Spleen (tissue), 11 donors: ENCODE data around the gene FAM110D. TPM values are rescaled to one million over a fixed set of nuclear protein-coding genes. Genes with fewer than 3 reads are reported as not detected.

Experiments used
- DNase-seq: peaks from one replicate; pipeline ENCODE4 v3.0.0-alpha.2; 2020
- H3K27ac ChIP-seq, 8 donors: fragments of 200-600 bp; sonication (generic) in 7 of 8; 1 replicate in 4 of 8; 2 replicates in 4 of 8; pipeline versions ENCODE4 v1.5.0 to v1.8.0; 2016 to 2021; ENCODE audit warnings: inconsistent platforms in 4 of 8, mild to moderate bottlenecking in 4 of 8, moderate library complexity in 1 of 8
- H3K27me3 ChIP-seq, 7 donors: fragments of 200-600 bp; sonication (generic) in 6 of 7; replicated peaks in 1 of 7; 1 replicate in 4 of 7; 2 replicates in 3 of 7; pipeline versions ENCODE4 v1.5.0 to v1.8.0; 2016 to 2021; ENCODE audit warnings: inconsistent platforms in 3 of 7, mild to moderate bottlenecking in 1 of 7
- H3K36me3 ChIP-seq, 6 donors: fragments of 200-600 bp; sonication (generic) in 5 of 6; 1 replicate in 4 of 6; 2 replicates in 2 of 6; pipeline versions ENCODE4 v1.5.0 to v1.8.0; 2016 to 2021; ENCODE audit warnings: inconsistent platforms in 2 of 6
- H3K4me1 ChIP-seq, 6 donors: fragments of 200-600 bp; sonication (generic) in 5 of 6; 1 replicate in 3 of 6; 2 replicates in 3 of 6; pipeline versions ENCODE4 v1.5.0 to v1.8.0; 2016 to 2021; ENCODE audit warnings: inconsistent platforms in 3 of 6
- H3K4me3 ChIP-seq, 8 donors: fragments of 200-600 bp; sonication (generic) in 7 of 8; 1 replicate in 4 of 8; 2 replicates in 4 of 8; pipeline versions ENCODE4 v1.5.0 to v1.8.0; 2016 to 2021; ENCODE audit warnings: inconsistent platforms in 4 of 8, mild to moderate bottlenecking in 4 of 8, moderate library complexity in 2 of 8
- H3K9me3 ChIP-seq, 8 donors: fragments of 200-600 bp; sonication (generic) in 7 of 8; 1 replicate in 4 of 8; 2 replicates in 4 of 8; pipeline versions ENCODE4 v1.5.0 to v1.8.0; 2016 to 2021; ENCODE audit warnings: inconsistent platforms in 4 of 8
- POLR2A ChIP-seq, 3 donors: fragments of 450-650 bp; IDR thresholded peaks; one replicate each; pipeline ENCODE4 v1.5.1; 2017; ENCODE audit warnings: antibody characterized with exemption in 3 of 3, mild to moderate bottlenecking in 1 of 3
- POLR2AphosphoS5 ChIP-seq, 3 donors: sonication (generic); formaldehyde crosslinking; IDR thresholded peaks; one replicate each; pipeline ENCODE4 v1.5.1; 2017; ENCODE audit warnings: antibody characterized with exemption in 3 of 3
- WGBS, 5 donors: extraction: QIAGEN DNeasy Blood & Tissue Kit in 3 of 5; methylation state at CpG; one replicate each; pipeline versions ENCODE4 v1.1.5 to v1.1.7; 2013 to 2018; 5-methylcytosine and 5-hydroxymethylcytosine counted together
- intact Hi-C: fragments of 100-400 bp; cut with DNase I; formaldehyde crosslinking; loops from one replicate; pipeline ENCODE4 v1.15.0; 2023; ENCODE audit warnings: low total_unique reads
- polyA plus RNA-seq, 3 donors: library from polyadenylated mRNA; stranded (reverse); fragments of 200-250 nt; gene quantifications; one replicate each; pipeline ENCODE4 v1.2.1, GENCODE V29; 2013
- total RNA-seq, 7 donors: library from RNA; depleted of rRNA in 3 of 7; stranded (reverse); fragments of >200 nt in 3 of 7; fragmentation: NEBNext Ultra II Directional in 4 of 7; extraction: Animal tissue kit (Norgen Biotek cat#: 25700) in 4 of 7; gene quantifications; one replicate each; pipeline versions ENCODE4 v1.1.0 to v1.2.1, GENCODE V29; 2016 to 2021
- TF ChIP-seq, protein P1 (sequence below), 11 experiments: fragments of 200-600 bp in 7 of 11; fragments of 450-650 bp in 4 of 11; sonication (generic) in 4 of 11; IDR thresholded peaks in 8 of 11; conservative IDR thresholded peaks in 3 of 11; 1 replicate in 7 of 11; 2 replicates in 4 of 11; pipeline versions ENCODE4 v1.4.0 to v1.8.0; 2016 to 2021; ENCODE audit warnings: antibody characterized with exemption in 11 of 11, inconsistent platforms in 4 of 11, mild to moderate bottlenecking in 1 of 11
- donor health status: healthy with polysubstance abuse.
- donor health status: DM: no; HTN: no; CAD: no; lungs with moderate emphysema.
- donor health status: DM: no; HTN: no; CAD: no.
- donor health status: Bipolar disorder and iron deficiency.
- donor health status: healthy.
- donor health status: DM: no; HTN: no; CAD: no.
- donor health status: DM: yes; HTN: yes; CAD: no.

The FAM110D gene
- total and polyA plus RNA-seq, 10 donors, result 0.44 to 5.9 (median 1.2) TPM

GRCh38 chr1:26119892-26120608 is 38.8 kb upstream of the FAM110D start:
- H3K27ac ChIP-seq, result peak overlapping the region in 6 of 8 donors; percentile 10 to 50 (median 42)

GRCh38 chr1:26121854-26122773 is 36.8 kb upstream of the FAM110D start:
- peak overlapping the region in 4 of 8 donors; percentile 32 to 65 (median 52) for H3K27ac ChIP-seq
- H3K4me1 ChIP-seq, result peaks cover 3 to 94% (median 41%) of the 10 kb centered on the region in 6 donors
- peaks cover 0 to 63% (median 23%) of the 10 kb centered on the region in 6 donors for H3K36me3 ChIP-seq
- DNase-seq, result no peak
- intact Hi-C loops, result no loop called here
- no peaks in the 10 kb centered on the region for H3K27me3 ChIP-seq
- 58 to 81% (median 68%) methylated on average over 8 of the region's 8 CpGs for WGBS, 5 donors
- no peak overlapping the region for H3K4me3 ChIP-seq
- TF ChIP-seq, protein P1, sequence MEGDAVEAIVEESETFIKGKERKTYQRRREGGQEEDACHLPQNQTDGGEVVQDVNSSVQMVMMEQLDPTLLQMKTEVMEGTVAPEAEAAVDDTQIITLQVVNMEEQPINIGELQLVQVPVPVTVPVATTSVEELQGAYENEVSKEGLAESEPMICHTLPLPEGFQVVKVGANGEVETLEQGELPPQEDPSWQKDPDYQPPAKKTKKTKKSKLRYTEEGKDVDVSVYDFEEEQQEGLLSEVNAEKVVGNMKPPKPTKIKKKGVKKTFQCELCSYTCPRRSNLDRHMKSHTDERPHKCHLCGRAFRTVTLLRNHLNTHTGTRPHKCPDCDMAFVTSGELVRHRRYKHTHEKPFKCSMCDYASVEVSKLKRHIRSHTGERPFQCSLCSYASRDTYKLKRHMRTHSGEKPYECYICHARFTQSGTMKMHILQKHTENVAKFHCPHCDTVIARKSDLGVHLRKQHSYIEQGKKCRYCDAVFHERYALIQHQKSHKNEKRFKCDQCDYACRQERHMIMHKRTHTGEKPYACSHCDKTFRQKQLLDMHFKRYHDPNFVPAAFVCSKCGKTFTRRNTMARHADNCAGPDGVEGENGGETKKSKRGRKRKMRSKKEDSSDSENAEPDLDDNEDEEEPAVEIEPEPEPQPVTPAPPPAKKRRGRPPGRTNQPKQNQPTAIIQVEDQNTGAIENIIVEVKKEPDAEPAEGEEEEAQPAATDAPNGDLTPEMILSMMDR (IDR thresholded peaks at IDR 0.05 in 8 of 11, conservative IDR thresholded peaks at IDR 0.05 in 3 of 11), result no peak
- no peaks in the 10 kb centered on the region for H3K9me3 ChIP-seq

More at GRCh38 chr1:26119892-26120608, 38.8 kb upstream of the FAM110D start:
- peaks cover 4 to 81% (median 33%) of the 10 kb centered on the region in 6 donors for H3K36me3 ChIP-seq
- H3K9me3 ChIP-seq, result no peaks in the 10 kb centered on the region
- H3K27me3 ChIP-seq, result no peaks in the 10 kb centered on the region
- peaks cover 3 to 82% (median 25%) of the 10 kb centered on the region in 6 donors for H3K4me1 ChIP-seq
- 51 to 60% (median 56%) methylated on average over 9 of the region's 9 CpGs for WGBS, 5 donors
- no peak overlapping the region for H3K4me3 ChIP-seq
- DNase-seq, result no peak
- intact Hi-C loops, result no loop called here
- TF ChIP-seq POLR2A (IDR thresholded peaks at IDR 0.05) (no peak), POLR2AphosphoS5 (IDR thresholded peaks at IDR 0.05) (no peak)
- TF ChIP-seq, protein P1 (IDR thresholded peaks at IDR 0.05 in 8 of 11, conservative IDR thresholded peaks at IDR 0.05 in 3 of 11), result no peak

DNA sequence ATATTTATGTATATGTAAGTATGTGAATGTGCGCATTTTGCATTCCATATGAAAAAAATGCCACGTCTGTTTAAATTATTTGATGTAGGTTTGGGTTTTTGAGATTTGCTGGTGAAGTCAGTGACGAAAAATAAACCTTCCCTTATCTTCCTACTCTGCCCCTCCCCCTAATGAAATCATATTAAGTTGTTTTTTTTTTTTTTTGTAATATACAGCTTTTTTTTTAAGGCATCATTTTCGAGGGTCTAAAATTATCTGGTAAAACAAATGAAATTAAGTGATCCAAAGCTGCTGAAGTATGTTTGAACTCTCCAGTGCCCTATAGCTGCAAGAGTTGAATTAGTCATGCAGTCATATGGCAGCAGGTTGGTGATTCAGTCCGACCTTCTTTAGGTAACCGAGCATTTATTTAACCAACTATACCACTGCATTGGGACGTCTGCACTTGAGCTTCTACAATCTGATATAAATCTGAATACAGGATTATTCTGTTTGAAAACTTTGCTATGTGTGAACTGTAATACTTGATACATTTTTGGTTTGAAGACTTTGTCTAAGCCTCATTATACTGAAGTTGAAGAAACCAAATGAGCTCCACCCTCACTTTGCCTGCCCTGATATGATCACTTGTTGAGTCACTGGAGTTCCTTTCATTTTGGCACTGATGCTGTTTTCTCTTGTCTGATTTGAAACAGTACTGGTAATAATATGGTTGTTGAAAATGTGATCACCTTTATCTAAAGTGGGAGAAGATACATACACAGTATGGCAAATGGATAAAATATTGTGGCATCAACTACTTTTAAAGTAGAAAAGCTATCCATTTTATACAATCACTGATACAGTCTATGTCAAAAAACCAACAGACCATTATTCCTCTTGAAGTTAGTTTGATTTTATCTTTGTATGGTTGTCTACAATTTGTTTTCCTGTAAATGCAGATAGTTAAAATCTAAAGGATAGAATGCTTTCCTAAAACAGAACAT is 35.6 kb upstream of the FAM110D start:
- Histone ChIP-seq H3K27ac (peak overlapping the region in 3 of 8 donors; percentile 3 to 85 (median 32)), H3K4me1 (peaks cover 3 to 96% (median 48%) of the 10 kb centered on the region in 6 donors), H3K27me3 (no peaks in the 10 kb centered on the region), H3K4me3 (no peak overlapping the region), H3K9me3 (no peaks in the 10 kb centered on the region), H3K36me3 (peaks cover 0 to 51% (median 18%) of the 10 kb centered on the region in 6 donors)
- intact Hi-C loops, result no loop called here
- 89 to 93% (median 91%) methylated on average over 7 of the region's 7 CpGs for WGBS, 5 donors
- no peak for DNase-seq
- TF ChIP-seq POLR2AphosphoS5 (IDR thresholded peaks at IDR 0.05) (no peak), POLR2A (IDR thresholded peaks at IDR 0.05) (no peak)
- TF ChIP-seq, protein P1 (IDR thresholded peaks at IDR 0.05 in 8 of 11, conservative IDR thresholded peaks at IDR 0.05 in 3 of 11), result no peak
